Measurements from ENCODE around the gene CAMKMT. TPM values are rescaled to one million over a fixed set of nuclear protein-coding genes. Genes with fewer than 3 reads are reported as not detected.
A peak's percentile ranks its signal among the peaks of the same experiment; 100 is the strongest.

Gene CAMKMT
- total RNA-seq, 1 experiment from 2014 or later: 12.5 TPM

DNA sequence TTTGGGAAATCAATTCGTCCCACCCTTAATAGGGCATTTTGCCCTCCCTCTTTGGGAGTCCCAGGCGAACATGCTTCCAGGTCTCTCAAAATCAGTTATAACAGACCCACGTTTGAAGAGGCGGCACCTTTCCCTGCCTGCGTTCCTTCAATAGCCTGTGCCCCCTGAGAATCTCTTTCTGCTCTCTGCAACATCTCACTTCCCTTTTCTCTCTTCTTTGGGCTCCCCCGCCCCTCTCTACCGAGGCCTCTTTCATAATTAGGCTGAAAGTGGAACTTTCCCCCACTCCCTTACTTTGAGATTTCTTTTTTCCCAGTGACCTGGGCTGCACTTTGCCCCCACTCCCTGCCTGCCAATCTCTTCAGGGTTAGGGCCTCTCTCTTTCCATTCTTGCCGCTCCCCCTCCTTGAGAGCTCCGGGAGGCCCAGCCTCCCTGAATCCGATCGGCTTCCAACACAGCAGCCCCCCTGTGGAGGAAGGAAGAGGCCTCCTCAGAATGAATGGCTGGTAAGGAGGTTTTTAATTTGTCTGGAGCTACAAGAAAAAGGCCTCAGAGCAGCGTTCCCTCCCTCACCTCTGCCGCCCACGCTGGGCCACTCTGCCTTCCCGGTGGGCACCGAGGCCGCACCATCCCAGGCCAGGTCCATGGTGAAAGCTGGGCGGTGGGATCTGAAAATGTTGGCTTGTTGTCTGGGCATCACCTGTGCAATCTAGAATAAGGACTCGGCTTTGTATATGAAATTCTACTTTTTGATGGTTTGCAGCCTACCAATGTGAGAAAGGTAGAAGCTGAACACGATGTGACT, 417.1 kb downstream of the CAMKMT start:
- H3K4me3 ChIP-seq (ENCODE audit: low read depth, low read length, poor library complexity, severe bottlenecking): peak overlapping the region; percentile 1
- peaks cover 22% of the 10 kb centered on the region for H3K27me3 ChIP-seq (replicated peaks; ENCODE audit: insufficient read depth, low read depth, low read length, poor library complexity)
- peaks cover 36% of the 10 kb centered on the region for H3K4me1 ChIP-seq (ENCODE audit: insufficient read depth, low read length, poor library complexity, severe bottlenecking)
- H3K36me3 ChIP-seq (ENCODE audit: insufficient read depth, low read length, poor library complexity, severe bottlenecking): no peaks in the 10 kb centered on the region
- DNase-seq (ENCODE audit: low spot score): peak; percentile 88
- no TSS peak for BruUV-seq (replicated peaks)
- intact Hi-C loops (cut with micrococcal nuclease; ENCODE audit: unreplicated experiment): no loop called here
- ChIA-PET POLR2A (ENCODE audit: low non-redundant PET) (no interaction called here), CTCF (no interaction called here)
- H3K27ac ChIP-seq (ENCODE audit: low read depth, low read length, poor library complexity, severe bottlenecking): peak overlapping the region; percentile 49
- no peaks in the 10 kb centered on the region for H3K9me3 ChIP-seq (ENCODE audit: low read depth, low read length, poor library complexity, severe bottlenecking)
- TF ChIP-seq CTCF (conservative IDR thresholded peaks at IDR 0.05; ENCODE audit: low read depth, low read length) (no peak), EZH2 (IDR thresholded peaks at IDR 0.05; ENCODE audit: borderline replicate concordance, low read depth, low read length, poor library complexity, severe bottlenecking) (no peak)

- Histone ChIP-seq H3K36me3 (ENCODE audit: insufficient read depth, low read length, poor library complexity, severe bottlenecking) (no peaks in the 10 kb centered on the region), H3K27ac (ENCODE audit: low read depth, low read length, poor library complexity, severe bottlenecking) (no peak overlapping the region), H3K4me3 (ENCODE audit: low read depth, low read length, poor library complexity, severe bottlenecking) (no peak overlapping the region), H3K4me1 (ENCODE audit: insufficient read depth, low read length, poor library complexity, severe bottlenecking) (peaks cover 36% of the 10 kb centered on the region), H3K9me3 (ENCODE audit: low read depth, low read length, poor library complexity, severe bottlenecking) (no peaks in the 10 kb centered on the region), H3K27me3 (replicated peaks; ENCODE audit: insufficient read depth, low read depth, low read length, poor library complexity) (peaks cover 12% of the 10 kb centered on the region)
- no peak for DNase-seq (ENCODE audit: low spot score)
- CTCF ChIA-PET: no interaction called here
- TF ChIP-seq EZH2 (IDR thresholded peaks at IDR 0.05; ENCODE audit: borderline replicate concordance, low read depth, low read length, poor library complexity, severe bottlenecking) (no peak), CTCF (conservative IDR thresholded peaks at IDR 0.05; ENCODE audit: low read depth, low read length) (no peak)
- BruUV-seq (replicated peaks): no TSS peak
- POLR2A ChIA-PET (ENCODE audit: low non-redundant PET): no interaction called here
- intact Hi-C loops (cut with micrococcal nuclease; ENCODE audit: unreplicated experiment): no loop called here
These were observed 418.0 kb downstream of the CAMKMT start for GRCh38 chr2:44779793-44780192.

GRCh38 chr2:44780406-44780805, 418.7 kb downstream of the CAMKMT start:
- intact Hi-C loops (cut with micrococcal nuclease; ENCODE audit: unreplicated experiment): no loop called here
- ChIA-PET CTCF (no interaction called here), POLR2A (ENCODE audit: low non-redundant PET) (no interaction called here)
- Histone ChIP-seq H3K4me3 (ENCODE audit: low read depth, low read length, poor library complexity, severe bottlenecking) (no peak overlapping the region), H3K9me3 (ENCODE audit: low read depth, low read length, poor library complexity, severe bottlenecking) (no peaks in the 10 kb centered on the region), H3K27ac (ENCODE audit: low read depth, low read length, poor library complexity, severe bottlenecking) (no peak overlapping the region), H3K4me1 (ENCODE audit: insufficient read depth, low read length, poor library complexity, severe bottlenecking) (peaks cover 36% of the 10 kb centered on the region), H3K36me3 (ENCODE audit: insufficient read depth, low read length, poor library complexity, severe bottlenecking) (no peaks in the 10 kb centered on the region), H3K27me3 (replicated peaks; ENCODE audit: insufficient read depth, low read depth, low read length, poor library complexity) (peaks cover 6% of the 10 kb centered on the region)
- no peak for TF ChIP-seq EZH2 (IDR thresholded peaks at IDR 0.05; ENCODE audit: borderline replicate concordance, low read depth, low read length, poor library complexity, severe bottlenecking)
- no peak for TF ChIP-seq CTCF (conservative IDR thresholded peaks at IDR 0.05; ENCODE audit: low read depth, low read length)
- DNase-seq (ENCODE audit: low spot score): no peak
- BruUV-seq (replicated peaks): no TSS peak
